Esophagus (tissue), 2 donors: ENCODE results near the gene ANKRD30B. TPM values are rescaled to one million over a fixed set of nuclear protein-coding genes. Genes with fewer than 3 reads are reported as not detected.
"Not testable (repeated sequence)": the region's sequence is repeated elsewhere in the genome, so short reads cannot be mapped to it uniquely, and the experiment has no call there.

Experiments used
- H3K27ac ChIP-seq, 2 donors: one replicate each; pipeline ENCODE4 v1.5.1; 2013; ENCODE audit warnings: low read depth in 2 of 2, mild to moderate bottlenecking in 2 of 2, inconsistent platforms in 1 of 2, low read length in 1 of 2, moderate library complexity in 1 of 2
- H3K27me3 ChIP-seq, 2 donors: one replicate each; pipeline ENCODE4 v1.6.1; 2013; ENCODE audit warnings: low read length in 2 of 2, control low read depth in 1 of 2, mild to moderate bottlenecking in 1 of 2; ENCODE audit not compliant: insufficient read depth in 2 of 2, control insufficient read depth in 1 of 2
- H3K36me3 ChIP-seq, 2 donors: one replicate each; pipeline ENCODE4 v1.6.1; 2013; ENCODE audit warnings: low read length in 1 of 2; ENCODE audit not compliant: control insufficient read depth in 2 of 2, insufficient read depth in 2 of 2
- H3K4me1 ChIP-seq, 2 donors: one replicate each; pipeline ENCODE4 v1.6.1; 2013; ENCODE audit warnings: low read length in 1 of 2; ENCODE audit not compliant: control insufficient read depth in 2 of 2, insufficient read depth in 2 of 2
- H3K4me3 ChIP-seq, 2 donors: one replicate each; pipeline ENCODE4 v1.5.1; 2013; ENCODE audit warnings: low read length in 2 of 2, mild to moderate bottlenecking in 2 of 2, low read depth in 1 of 2, moderate library complexity in 1 of 2
- H3K9me3 ChIP-seq, 2 donors: one replicate each; pipeline ENCODE4 v1.6.1; 2013; ENCODE audit warnings: mild to moderate bottlenecking in 2 of 2, low read depth in 1 of 2, low read length in 1 of 2, moderate library complexity in 1 of 2; ENCODE audit not compliant: control insufficient read depth in 2 of 2, insufficient read depth in 1 of 2
- WGBS, 2 donors: extraction: QIAGEN DNeasy Blood & Tissue Kit; methylation state at CpG; one replicate each; pipeline ENCODE4 v1.1.7; 2013; 5-methylcytosine and 5-hydroxymethylcytosine counted together
- polyA plus RNA-seq, 2 donors: library from polyadenylated mRNA; stranded (reverse); fragments of 200-250 nt; gene quantifications; one replicate each; pipeline ENCODE4 v1.2.3, GENCODE V29; 2013
- donor health status: healthy with polysubstance abuse.
- donor health status: Bipolar disorder and iron deficiency.

Gene ANKRD30B
- polyA plus RNA-seq, 2 donors, result not detected

DNA sequence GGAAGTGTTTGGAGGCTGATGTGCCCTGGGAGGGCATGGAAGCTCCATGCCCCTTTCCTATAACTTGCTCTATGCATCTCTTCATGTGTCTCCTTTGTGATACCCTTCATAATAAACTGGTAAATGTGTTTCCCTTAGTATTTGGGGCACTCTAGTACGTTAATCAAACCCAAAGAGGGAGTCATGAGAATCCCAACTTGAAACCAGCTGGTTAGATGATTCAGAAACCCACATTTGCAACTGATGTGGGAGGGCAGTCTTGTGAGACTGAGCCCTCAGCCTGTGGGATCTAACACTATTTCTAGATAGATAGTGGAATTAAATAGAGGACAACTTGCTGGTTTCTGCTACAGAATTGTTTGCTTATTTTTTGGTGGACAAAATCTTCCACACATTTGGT is 20.3 kb downstream of the ANKRD30B start:
- H3K36me3 ChIP-seq, result no peaks in the 10 kb centered on the region
- H3K4me1 ChIP-seq, result no peaks in the 10 kb centered on the region
- no peak overlapping the region for H3K27ac ChIP-seq
- no peak overlapping the region for H3K4me3 ChIP-seq
- H3K9me3 ChIP-seq, result no peaks in the 10 kb centered on the region
- 15 to 16% methylated on average over 1 of the region's 1 CpG for WGBS, 2 donors
- H3K27me3 ChIP-seq, result no peaks in the 10 kb centered on the region

DNA sequence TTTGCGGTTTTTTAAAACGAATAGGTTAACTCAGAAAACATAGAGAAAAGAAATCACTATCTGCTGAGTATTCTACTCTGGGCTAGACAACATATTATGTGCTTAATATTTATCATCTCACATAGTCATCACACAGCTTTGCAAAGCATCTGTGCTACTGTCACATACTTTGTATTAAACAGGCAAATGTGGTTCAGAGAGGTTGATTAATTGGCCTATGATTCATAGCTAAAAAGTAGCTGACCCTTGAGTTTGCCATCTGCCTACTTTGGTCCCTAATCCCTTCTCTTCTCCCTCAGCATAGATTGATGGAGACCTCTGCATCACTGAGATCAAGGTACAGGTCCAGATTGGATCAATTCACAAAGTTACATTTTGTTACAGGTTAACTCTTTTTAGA is 21.4 kb downstream of the ANKRD30B start:
- Histone ChIP-seq H3K9me3 (no peaks in the 10 kb centered on the region), H3K4me3 (no peak overlapping the region), H3K36me3 (no peaks in the 10 kb centered on the region), H3K4me1 (no peaks in the 10 kb centered on the region), H3K27ac (no peak overlapping the region), H3K27me3 (no peaks in the 10 kb centered on the region)
- 80 to 85% methylated on average over 2 of the region's 2 CpGs for WGBS, 2 donors

GRCh38 chr18:14776801-14777200 is 28.8 kb downstream of the ANKRD30B start:
- Histone ChIP-seq H3K9me3 (no peaks in the 10 kb centered on the region), H3K4me1 (no peaks in the 10 kb centered on the region), H3K27ac (no peak overlapping the region), H3K36me3 (no peaks in the 10 kb centered on the region), H3K27me3 (no peaks in the 10 kb centered on the region), H3K4me3 (no peak overlapping the region)
- WGBS, 2 donors, result 69 to 73% methylated on average over 2 of the region's 2 CpGs

DNA sequence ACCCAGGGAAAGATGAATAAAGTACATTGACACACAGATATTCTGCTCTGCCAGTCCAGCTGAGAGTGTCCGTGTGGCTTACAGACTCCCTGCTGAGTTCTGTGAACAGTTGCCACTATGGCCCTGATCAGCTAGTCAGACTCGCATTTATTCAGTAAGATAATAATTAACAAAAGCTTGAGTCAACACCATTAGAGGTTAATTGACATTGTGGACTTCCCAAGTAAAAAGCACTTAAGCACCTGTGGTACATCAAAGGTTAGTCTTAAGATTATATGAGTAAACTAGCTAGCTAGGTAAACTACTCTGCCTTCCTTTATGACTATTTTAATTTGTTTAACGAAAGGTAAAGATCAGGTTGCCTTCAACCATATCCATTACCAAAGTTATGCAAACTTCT is 33.7 kb downstream of the ANKRD30B start:
- no peaks in the 10 kb centered on the region for H3K36me3 ChIP-seq
- H3K27ac ChIP-seq, result no peak overlapping the region
- no peaks in the 10 kb centered on the region for H3K27me3 ChIP-seq
- H3K4me1 ChIP-seq, result no peaks in the 10 kb centered on the region
- WGBS, 2 donors, result 58 to 63% methylated on average over 3 of the region's 3 CpGs
- no peaks in the 10 kb centered on the region for H3K9me3 ChIP-seq
- no peak overlapping the region for H3K4me3 ChIP-seq

- WGBS, 2 donors, result 54 to 55% methylated on average over 2 of the region's 2 CpGs
- H3K4me1 ChIP-seq, result no peaks in the 10 kb centered on the region
- H3K4me3 ChIP-seq, result no peak overlapping the region
- H3K27ac ChIP-seq, result no peak overlapping the region
- H3K9me3 ChIP-seq, result no peaks in the 10 kb centered on the region
- H3K36me3 ChIP-seq, result no peaks in the 10 kb centered on the region
- no peaks in the 10 kb centered on the region for H3K27me3 ChIP-seq
Measured at GRCh38 chr18:14784133-14784532, 36.2 kb downstream of the ANKRD30B start.

- WGBS, 2 donors, result 81% methylated on average over 3 of the region's 3 CpGs
- H3K9me3 ChIP-seq, H3K27me3 ChIP-seq, H3K36me3 ChIP-seq, H3K4me3 ChIP-seq, H3K4me1 ChIP-seq, H3K27ac ChIP-seq: not testable (repeated sequence)
Measured at GRCh38 chr18:14796876-14797275, 48.9 kb downstream of the ANKRD30B start.

- H3K4me3 ChIP-seq, H3K36me3 ChIP-seq, H3K9me3 ChIP-seq, H3K27me3 ChIP-seq, H3K27ac ChIP-seq, H3K4me1 ChIP-seq: not testable (repeated sequence)
- WGBS, 2 donors, result 85 to 91% methylated on average over 11 of the region's 12 CpGs
Measured at GRCh38 chr18:14797969-14798764, 50.2 kb downstream of the ANKRD30B start.

DNA sequence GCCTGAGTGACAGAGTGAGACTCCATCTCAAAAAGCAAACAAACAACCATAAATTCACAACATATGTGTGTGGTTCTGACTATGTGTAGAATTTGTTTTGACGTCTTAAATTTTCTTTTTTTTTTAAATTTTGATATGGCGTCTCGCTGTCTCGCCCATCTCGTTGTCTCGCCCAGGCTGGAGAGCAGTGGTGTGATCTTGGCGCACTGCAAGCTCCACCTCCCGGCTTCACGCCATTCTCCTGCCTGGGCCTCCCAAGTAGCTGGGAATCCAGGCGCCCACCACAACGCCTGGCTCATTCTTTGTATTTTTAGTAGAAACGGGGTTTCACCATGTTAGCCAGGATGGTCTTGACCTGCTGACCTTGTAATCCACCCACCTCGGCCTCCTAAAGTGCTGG is 63.1 kb downstream of the ANKRD30B start:
- not testable (repeated sequence) for H3K27me3 ChIP-seq

GRCh38 chr18:14826972-14827632 is 79.1 kb downstream of the ANKRD30B start:
- H3K9me3 ChIP-seq, H3K4me3 ChIP-seq, H3K27me3 ChIP-seq, H3K4me1 ChIP-seq, H3K36me3 ChIP-seq, H3K27ac ChIP-seq: not testable (repeated sequence)
- WGBS, 2 donors, result 60 to 69% methylated on average over 2 of the region's 2 CpGs

More for the DNA sequence above, 63.1 kb downstream of the ANKRD30B start:
- not testable (repeated sequence) for H3K4me3 ChIP-seq, H3K4me1 ChIP-seq, H3K9me3 ChIP-seq, H3K36me3 ChIP-seq, H3K27ac ChIP-seq
- WGBS, 2 donors, result 91 to 92% methylated on average over 12 to 13 of the region's 13 CpGs

GRCh38 chr18:14841607-14842006 is 93.6 kb downstream of the ANKRD30B start:
- not testable (repeated sequence) for H3K27me3 ChIP-seq, H3K9me3 ChIP-seq, H3K36me3 ChIP-seq, H3K4me3 ChIP-seq, H3K4me1 ChIP-seq, H3K27ac ChIP-seq
- WGBS, 2 donors, result 81 to 89% methylated on average over 2 of the region's 2 CpGs
